ENCODE results near the gene LDB2.

The LDB2 gene

GRCh38 chr4:16626945-16627344 is 271.5 kb downstream of the LDB2 start:
- H3K27ac Mint-ChIP-seq: no peak overlapping the region
- H3K4me1 Mint-ChIP-seq (ENCODE audit: low read depth in 2 of 2): no peaks in the 10 kb centered on the region
- peaks cover 3 to 9% of the 10 kb centered on the region in 2 donors for H3K9me3 Mint-ChIP-seq
- DNase-seq: no peak
- no peaks in the 10 kb centered on the region for H3K36me3 Mint-ChIP-seq (ENCODE audit: insufficient read depth)
- H3K4me3 Mint-ChIP-seq: no peak overlapping the region
- peaks cover 0 to 5% of the 10 kb centered on the region in 2 donors for H3K27me3 Mint-ChIP-seq
- no peak for ATAC-seq (replicated peaks)

GRCh38 chr4:16622826-16623225 is 275.6 kb downstream of the LDB2 start:
- no peak overlapping the region for H3K27ac Mint-ChIP-seq
- H3K4me1 Mint-ChIP-seq (ENCODE audit: low read depth in 2 of 2): no peaks in the 10 kb centered on the region
- H3K36me3 Mint-ChIP-seq (ENCODE audit: insufficient read depth): no peaks in the 10 kb centered on the region
- DNase-seq: no peak
- H3K9me3 Mint-ChIP-seq: no peaks in the 10 kb centered on the region
- ATAC-seq (replicated peaks): no peak
- no peak overlapping the region for H3K4me3 Mint-ChIP-seq
- H3K27me3 Mint-ChIP-seq: no peaks in the 10 kb centered on the region

GRCh38 chr4:16617435-16617834 is 281.0 kb downstream of the LDB2 start:
- Mint-ChIP-seq H3K4me1 (ENCODE audit: low read depth in 2 of 2) (no peaks in the 10 kb centered on the region), H3K27ac (no peak overlapping the region), H3K36me3 (ENCODE audit: insufficient read depth) (no peaks in the 10 kb centered on the region), H3K4me3 (no peak overlapping the region), H3K9me3 (no peaks in the 10 kb centered on the region), H3K27me3 (no peaks in the 10 kb centered on the region)
- DNase-seq (no peak), ATAC-seq (replicated peaks) (no peak)

GRCh38 chr4:16617011-16617410 is 281.4 kb downstream of the LDB2 start:
- H3K9me3 Mint-ChIP-seq: peaks cover 4% of the 10 kb centered on the region in 2 donors
- no peaks in the 10 kb centered on the region for H3K36me3 Mint-ChIP-seq (ENCODE audit: insufficient read depth)
- no peak overlapping the region for H3K4me3 Mint-ChIP-seq
- no peak for DNase-seq
- no peak for ATAC-seq (replicated peaks)
- no peaks in the 10 kb centered on the region for H3K27me3 Mint-ChIP-seq
- H3K4me1 Mint-ChIP-seq (ENCODE audit: low read depth in 2 of 2): no peaks in the 10 kb centered on the region
- no peak overlapping the region for H3K27ac Mint-ChIP-seq

- H3K27ac Mint-ChIP-seq: no peak overlapping the region
- no peaks in the 10 kb centered on the region for H3K27me3 Mint-ChIP-seq
- no peaks in the 10 kb centered on the region for H3K36me3 Mint-ChIP-seq (ENCODE audit: insufficient read depth)
- no peak for ATAC-seq (replicated peaks)
- no peaks in the 10 kb centered on the region for H3K4me1 Mint-ChIP-seq (ENCODE audit: low read depth in 2 of 2)
- H3K4me3 Mint-ChIP-seq: no peak overlapping the region
- DNase-seq: no peak
- peaks cover 6 to 31% of the 10 kb centered on the region in 2 donors for H3K9me3 Mint-ChIP-seq
Observed at GRCh38 chr4:16609170-16609758, 289.2 kb downstream of the LDB2 start.

GRCh38 chr4:16608611-16609125 is 289.8 kb downstream of the LDB2 start:
- DNase-seq (no peak), ATAC-seq (replicated peaks) (no peak)
- Mint-ChIP-seq H3K9me3 (peaks cover 6 to 31% of the 10 kb centered on the region in 2 donors), H3K27me3 (no peaks in the 10 kb centered on the region), H3K27ac (no peak overlapping the region), H3K4me3 (no peak overlapping the region), H3K36me3 (ENCODE audit: insufficient read depth) (no peaks in the 10 kb centered on the region), H3K4me1 (ENCODE audit: low read depth in 2 of 2) (no peaks in the 10 kb centered on the region)

GRCh38 chr4:16608123-16608522 is 290.3 kb downstream of the LDB2 start:
- Mint-ChIP-seq H3K27ac (no peak overlapping the region), H3K4me3 (no peak overlapping the region), H3K9me3 (peaks cover 6 to 31% of the 10 kb centered on the region in 2 donors), H3K36me3 (ENCODE audit: insufficient read depth) (no peaks in the 10 kb centered on the region), H3K27me3 (no peaks in the 10 kb centered on the region), H3K4me1 (ENCODE audit: low read depth in 2 of 2) (no peaks in the 10 kb centered on the region)
- no peak for ATAC-seq (replicated peaks)
- no peak for DNase-seq

- peaks cover 6 to 31% of the 10 kb centered on the region in 2 donors for H3K9me3 Mint-ChIP-seq
- no peaks in the 10 kb centered on the region for H3K27me3 Mint-ChIP-seq
- H3K4me3 Mint-ChIP-seq: no peak overlapping the region
- no peak for ATAC-seq (replicated peaks)
- H3K36me3 Mint-ChIP-seq (ENCODE audit: insufficient read depth): no peaks in the 10 kb centered on the region
- no peak overlapping the region for H3K27ac Mint-ChIP-seq
- no peak for DNase-seq
- no peaks in the 10 kb centered on the region for H3K4me1 Mint-ChIP-seq (ENCODE audit: low read depth in 2 of 2)
Observed at GRCh38 chr4:16607241-16608066, 291.0 kb downstream of the LDB2 start.

- ATAC-seq (replicated peaks) (no peak), DNase-seq (no peak)
Observed at GRCh38 chr4:16606691-16607090, 291.8 kb downstream of the LDB2 start.

GRCh38 chr4:16603178-16603577 is 295.3 kb downstream of the LDB2 start:
- no peaks in the 10 kb centered on the region for H3K27me3 Mint-ChIP-seq

More at GRCh38 chr4:16606691-16607090, 291.8 kb downstream of the LDB2 start:
- H3K27me3 Mint-ChIP-seq: no peaks in the 10 kb centered on the region
- peaks cover 2 to 24% of the 10 kb centered on the region in 2 donors for H3K9me3 Mint-ChIP-seq
- H3K36me3 Mint-ChIP-seq (ENCODE audit: insufficient read depth): no peaks in the 10 kb centered on the region
- H3K4me1 Mint-ChIP-seq (ENCODE audit: low read depth in 2 of 2): no peaks in the 10 kb centered on the region
- H3K4me3 Mint-ChIP-seq: no peak overlapping the region
- H3K27ac Mint-ChIP-seq: no peak overlapping the region

GRCh38 chr4:16598597-16599206 is 299.7 kb downstream of the LDB2 start:
- H3K4me1 Mint-ChIP-seq (ENCODE audit: low read depth in 2 of 2): no peaks in the 10 kb centered on the region
- no peak overlapping the region for H3K27ac Mint-ChIP-seq
- H3K9me3 Mint-ChIP-seq: no peaks in the 10 kb centered on the region
- H3K27me3 Mint-ChIP-seq: no peaks in the 10 kb centered on the region
- no peaks in the 10 kb centered on the region for H3K36me3 Mint-ChIP-seq (ENCODE audit: insufficient read depth)
- ATAC-seq (replicated peaks): no peak
- no peak for DNase-seq
- H3K4me3 Mint-ChIP-seq: no peak overlapping the region

More at GRCh38 chr4:16603178-16603577, 295.3 kb downstream of the LDB2 start:
- ATAC-seq (replicated peaks): no peak
- no peak for DNase-seq
- H3K27ac Mint-ChIP-seq: no peak overlapping the region
- H3K9me3 Mint-ChIP-seq: peaks cover 0 to 7% of the 10 kb centered on the region in 2 donors
- H3K4me3 Mint-ChIP-seq: no peak overlapping the region
- H3K4me1 Mint-ChIP-seq (ENCODE audit: low read depth in 2 of 2): no peaks in the 10 kb centered on the region
- H3K36me3 Mint-ChIP-seq (ENCODE audit: insufficient read depth): no peaks in the 10 kb centered on the region

- Mint-ChIP-seq H3K4me3 (no peak overlapping the region), H3K36me3 (ENCODE audit: insufficient read depth) (no peaks in the 10 kb centered on the region)
Observed at GRCh38 chr4:16597845-16598596, 300.4 kb downstream of the LDB2 start.

GRCh38 chr4:16597443-16597842 is 301.0 kb downstream of the LDB2 start:
- Mint-ChIP-seq H3K27ac (no peak overlapping the region), H3K4me1 (ENCODE audit: low read depth in 2 of 2) (no peaks in the 10 kb centered on the region), H3K4me3 (no peak overlapping the region), H3K27me3 (no peaks in the 10 kb centered on the region), H3K9me3 (no peaks in the 10 kb centered on the region), H3K36me3 (ENCODE audit: insufficient read depth) (no peaks in the 10 kb centered on the region)
- no peak for DNase-seq
- no peak for ATAC-seq (replicated peaks)

More at GRCh38 chr4:16597845-16598596, 300.4 kb downstream of the LDB2 start:
- no peak for DNase-seq
- no peaks in the 10 kb centered on the region for H3K27me3 Mint-ChIP-seq
- no peaks in the 10 kb centered on the region for H3K9me3 Mint-ChIP-seq
- no peak for ATAC-seq (replicated peaks)
- no peaks in the 10 kb centered on the region for H3K4me1 Mint-ChIP-seq (ENCODE audit: low read depth in 2 of 2)
- H3K27ac Mint-ChIP-seq: no peak overlapping the region
